ENCODE measurements around the gene ARID3A.

ARID3A gene

DNA sequence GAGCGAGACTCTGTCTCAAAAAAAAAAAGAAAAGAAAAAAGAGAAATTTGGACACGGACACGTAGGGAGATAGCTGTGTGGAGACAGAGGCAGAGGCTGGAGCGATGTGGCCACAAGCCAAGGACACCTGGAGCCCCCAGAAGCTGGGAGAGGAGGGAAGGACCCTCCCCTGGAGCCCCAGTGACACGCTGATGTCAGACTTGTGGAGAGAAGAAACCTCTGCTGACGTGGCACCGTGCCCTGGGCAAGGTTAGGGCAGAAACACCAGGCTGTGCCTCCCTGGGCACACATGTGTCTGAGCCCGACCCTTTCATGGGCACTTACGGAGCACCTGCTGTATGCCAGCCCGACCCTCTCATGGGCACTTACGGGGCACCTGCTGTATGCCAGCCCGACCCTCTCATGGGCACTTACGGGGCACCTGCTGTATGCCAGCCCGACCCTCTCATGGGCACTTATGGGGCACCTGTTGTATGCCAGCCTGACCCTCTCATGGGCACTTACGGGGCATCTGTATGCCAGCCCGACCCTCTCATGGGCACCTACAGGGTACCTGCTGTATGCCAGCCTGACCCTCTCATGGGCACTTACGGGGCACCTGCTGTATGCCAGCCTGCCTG lies 17.8 kb downstream of the ARID3A start:
- FAIRE-seq, result no peak

DNA sequence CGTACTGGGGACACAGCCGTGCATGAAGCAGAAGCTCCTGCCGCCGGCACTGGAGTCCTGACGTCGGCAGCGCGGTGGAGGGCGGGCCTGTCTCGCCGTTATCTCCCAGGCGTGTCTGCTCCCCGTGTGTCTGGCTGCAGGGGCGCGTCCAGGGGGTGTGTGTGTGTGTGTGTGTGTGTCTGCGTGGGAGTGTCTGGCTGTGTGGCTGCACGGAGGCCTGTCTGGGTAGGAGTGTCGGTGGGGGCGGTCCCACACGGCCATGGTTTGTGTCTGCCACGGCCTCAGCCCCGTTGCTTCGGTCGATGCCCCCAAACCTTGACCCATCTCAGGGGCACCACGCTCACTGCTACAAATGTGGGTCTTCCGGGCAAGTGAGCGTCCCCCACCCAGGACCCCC lies 18.3 kb downstream of the ARID3A start:
- FAIRE-seq, result no peak
- DNase-seq (ENCODE audit: insufficient read length, low spot score), result no peak

More for the DNA sequence above, 17.8 kb downstream of the ARID3A start:
- DNase-seq (ENCODE audit: insufficient read length, low spot score), result no peak

DNA sequence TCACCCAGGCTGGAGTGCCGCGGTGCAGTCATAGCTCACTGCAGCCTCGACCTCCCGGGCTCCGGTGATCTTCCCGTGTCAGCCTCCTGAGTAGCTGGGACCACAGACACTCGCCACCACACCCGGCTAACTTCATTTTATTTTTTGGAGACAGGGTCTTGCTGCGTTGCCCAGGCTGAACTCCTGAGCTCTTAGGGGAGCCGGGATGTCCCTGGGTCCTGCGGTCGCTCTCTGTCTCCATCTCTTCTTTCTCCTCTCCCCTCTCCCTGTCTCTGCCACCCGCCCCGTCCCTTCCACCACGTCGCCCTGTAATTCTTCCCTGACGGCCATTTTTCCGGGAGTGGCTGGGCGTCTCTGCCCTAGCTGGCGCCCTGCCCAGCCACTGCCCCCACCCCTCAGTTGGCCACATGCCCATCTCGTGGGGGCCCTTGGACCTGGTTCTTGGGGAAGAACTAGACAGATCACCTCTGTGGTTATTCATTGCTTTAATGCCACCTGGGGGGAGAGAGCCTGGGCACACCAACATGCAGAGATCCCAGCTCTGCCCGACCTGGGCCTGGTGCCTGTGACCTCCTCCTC lies 18.9 kb downstream of the ARID3A start:
- DNase-seq (ENCODE audit: insufficient read length, low spot score) (no peak), FAIRE-seq (no peak)

- no peak for DNase-seq (ENCODE audit: insufficient read length, low spot score)
- FAIRE-seq, result no peak
These were observed 19.8 kb downstream of the ARID3A start for GRCh38 chr19:945401-946252.

DNA sequence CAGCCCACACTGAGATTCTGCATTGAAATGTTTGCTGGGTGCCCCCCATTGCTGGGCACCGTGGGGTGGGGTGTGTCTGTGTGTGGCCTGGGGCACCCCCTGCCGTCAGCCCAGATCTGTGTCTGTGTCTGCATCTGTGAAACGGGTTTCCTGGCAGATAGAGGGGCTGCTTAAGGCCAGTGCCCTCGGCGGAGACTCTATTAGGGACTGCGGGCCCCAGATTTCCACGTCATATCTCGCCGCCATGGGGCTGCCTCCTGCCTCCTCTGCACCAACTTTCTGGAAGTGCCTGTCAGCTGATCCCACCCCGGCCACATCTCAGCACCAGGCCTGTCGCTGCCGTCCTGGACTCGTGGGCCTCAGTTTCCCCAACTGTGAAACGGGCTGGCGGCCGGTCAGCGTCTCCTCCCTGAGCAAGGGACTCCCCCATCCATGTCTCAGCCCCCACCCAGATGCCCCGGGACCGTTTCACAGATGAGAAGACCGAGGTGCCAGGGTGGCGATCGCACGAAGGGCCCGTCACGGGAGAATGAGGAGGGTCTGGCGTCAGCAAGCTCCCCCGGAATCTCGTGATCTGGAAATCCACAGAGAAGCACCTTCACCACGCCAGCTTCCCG lies 21.4 kb downstream of the ARID3A start:
- FAIRE-seq (no peak), DNase-seq (ENCODE audit: insufficient read length, low spot score) (no peak)

DNA sequence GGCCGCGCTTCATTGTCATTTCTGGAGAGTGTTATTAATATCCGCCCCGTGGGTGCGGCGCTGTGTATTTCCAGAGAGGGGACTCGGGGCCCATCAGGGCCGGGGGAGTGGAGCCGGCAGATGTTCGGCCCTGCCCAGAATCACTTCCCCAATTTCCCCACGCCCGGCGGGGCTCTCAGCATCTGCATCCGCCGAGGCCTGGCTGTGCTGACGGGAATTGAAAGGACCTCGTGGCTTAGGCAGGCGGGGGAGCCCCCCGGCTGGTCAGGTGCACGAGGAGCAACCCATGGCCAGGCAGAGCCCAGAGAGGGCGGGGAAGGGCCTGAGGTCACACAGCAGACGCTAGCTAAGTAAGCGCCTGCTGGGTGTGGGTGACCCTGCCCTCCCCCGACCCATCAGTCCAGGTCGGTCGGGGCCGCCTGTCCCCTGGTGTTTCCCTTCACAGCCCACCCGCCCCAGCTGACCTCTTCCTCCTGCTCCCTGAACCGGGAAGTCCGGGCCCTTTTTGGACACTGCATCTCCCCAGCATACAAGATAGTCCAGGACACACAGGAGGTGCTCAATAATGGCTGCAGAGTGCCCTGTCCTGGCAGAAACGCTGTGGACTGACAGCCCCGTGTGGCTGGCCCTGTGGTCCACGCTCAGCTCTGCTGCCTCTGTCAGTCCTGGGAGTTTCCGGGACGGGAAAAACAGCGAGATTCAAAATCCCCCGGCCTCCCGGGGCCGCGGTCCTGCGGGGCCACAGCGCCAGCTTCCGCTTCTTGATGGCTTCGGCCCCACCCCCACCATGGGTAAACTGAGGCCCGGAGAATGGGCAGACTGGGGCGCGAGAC lies 22.1 kb downstream of the ARID3A start:
- DNase-seq (ENCODE audit: insufficient read length, low spot score) (no peak), FAIRE-seq (no peak)

DNA sequence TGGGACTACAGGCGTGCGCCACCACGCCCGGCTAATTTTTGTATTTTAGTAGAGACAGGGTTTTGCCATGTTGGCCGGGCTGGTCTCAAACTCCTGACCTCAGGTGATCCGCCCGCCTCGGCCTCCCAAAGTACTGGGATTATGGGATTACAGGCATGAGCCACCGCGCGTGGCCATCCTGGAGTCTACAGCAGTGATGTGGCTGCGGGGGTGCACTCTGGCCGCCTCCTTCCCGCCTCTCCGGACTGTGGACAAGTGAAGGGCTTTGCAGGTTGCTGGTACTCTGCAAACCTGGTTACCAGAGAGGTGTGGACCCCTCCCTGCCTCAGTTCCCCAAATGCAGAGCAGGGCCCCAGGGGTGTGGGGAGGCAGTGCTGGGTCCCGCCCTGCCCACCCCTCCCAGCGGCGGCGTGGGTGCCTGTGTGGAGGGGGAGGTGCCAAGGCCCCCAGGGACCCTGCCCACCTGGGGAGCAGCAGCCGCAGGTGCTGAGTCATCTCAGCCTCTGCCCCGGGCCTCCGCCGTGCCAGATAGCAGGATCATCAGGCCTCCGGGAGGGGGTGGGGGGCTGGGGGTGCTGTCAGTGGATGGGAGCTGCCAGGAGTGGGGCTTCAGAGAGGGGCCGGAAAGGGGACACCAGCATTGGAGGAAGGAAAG lies 23.1 kb downstream of the ARID3A start:
- DNase-seq (ENCODE audit: insufficient read length, low spot score) (no peak), FAIRE-seq (no peak)

DNA sequence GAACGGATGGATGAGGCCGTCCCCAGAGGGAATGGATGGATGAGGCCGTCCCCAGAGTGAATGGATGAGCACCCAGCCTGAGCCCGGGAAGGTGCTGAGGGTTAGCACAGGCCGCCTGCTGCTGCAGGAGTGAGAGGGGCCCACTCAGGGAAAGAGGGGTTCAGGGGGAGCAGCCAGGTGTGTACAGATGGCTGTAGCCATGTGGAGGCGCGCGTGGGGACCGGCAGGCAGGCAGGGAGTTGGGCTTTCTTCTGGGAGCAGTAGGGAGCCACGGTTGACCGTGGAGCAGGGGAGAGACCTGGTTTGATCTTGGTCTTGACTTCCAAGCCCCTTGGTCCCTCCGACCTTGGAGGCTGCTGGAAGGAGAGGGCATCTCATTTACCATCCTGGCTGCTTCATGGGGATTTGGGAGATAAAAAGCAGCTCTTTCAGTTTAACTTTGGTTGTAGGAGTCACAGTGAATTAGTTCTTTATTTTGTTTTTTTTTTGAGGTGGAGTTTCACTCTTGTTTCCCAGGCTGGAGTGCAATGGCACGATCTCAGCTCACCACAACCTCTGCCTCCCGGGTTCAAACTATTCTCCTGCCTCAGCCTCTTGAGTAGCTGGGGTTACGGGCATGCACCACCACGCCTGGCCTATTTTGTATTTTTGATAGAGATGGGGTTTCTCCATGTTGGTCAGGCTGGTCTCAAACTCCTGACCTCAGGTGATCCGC lies 24.7 kb downstream of the ARID3A start:
- DNase-seq (ENCODE audit: insufficient read length, low spot score) (no peak), FAIRE-seq (no peak)

GRCh38 chr19:952049-952679 lies 26.3 kb downstream of the ARID3A start:
- no peak for FAIRE-seq

DNA sequence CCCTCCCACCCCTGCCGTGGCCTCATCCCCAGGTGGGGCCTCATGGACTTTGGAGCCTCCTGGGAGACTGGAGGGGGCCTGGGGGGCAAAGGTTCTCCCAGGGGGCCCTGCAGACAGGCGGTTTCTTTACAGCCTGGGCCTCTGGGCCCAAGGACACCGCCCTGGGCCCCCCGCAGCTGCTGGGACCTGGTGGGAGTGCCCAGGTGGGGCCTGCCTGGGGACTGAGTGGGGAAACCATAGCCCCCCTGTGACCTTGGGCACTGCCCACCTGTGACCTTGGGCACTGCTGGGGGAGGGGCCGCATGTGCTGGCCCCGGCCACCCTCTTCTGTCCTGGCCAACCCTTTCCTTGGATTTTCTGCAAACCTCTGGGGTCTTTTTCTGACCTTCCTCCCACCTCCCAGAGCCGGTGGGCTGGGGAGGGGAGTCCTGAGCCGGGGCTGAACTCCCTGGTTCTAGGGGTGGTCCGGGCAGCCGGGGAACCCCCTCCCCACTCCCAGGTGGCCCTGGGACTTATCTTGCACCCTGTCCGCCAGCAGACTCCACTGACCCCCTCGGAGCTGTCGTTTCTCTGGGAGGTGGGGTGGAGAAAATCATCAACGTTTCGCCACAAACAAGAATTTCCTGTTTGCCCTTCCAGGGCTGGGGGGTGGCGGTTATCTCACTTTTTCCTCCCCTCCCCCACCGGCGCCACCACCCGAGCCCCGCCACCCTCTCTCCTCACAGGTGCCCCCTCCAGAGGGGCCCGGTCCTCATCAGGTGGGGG lies 27.0 kb downstream of the ARID3A start:
- no peak for DNase-seq (ENCODE audit: insufficient read length, low spot score)
- no peak for FAIRE-seq

More at GRCh38 chr19:952049-952679, 26.3 kb downstream of the ARID3A start:
- DNase-seq (ENCODE audit: insufficient read length, low spot score), result no peak

GRCh38 chr19:953445-954271 lies 27.8 kb downstream of the ARID3A start:
- no peak for FAIRE-seq
- DNase-seq (ENCODE audit: insufficient read length, low spot score), result no peak

- DNase-seq (ENCODE audit: insufficient read length, low spot score) (no peak), FAIRE-seq (no peak)
These were observed 28.4 kb downstream of the ARID3A start for GRCh38 chr19:954272-954671.

DNA sequence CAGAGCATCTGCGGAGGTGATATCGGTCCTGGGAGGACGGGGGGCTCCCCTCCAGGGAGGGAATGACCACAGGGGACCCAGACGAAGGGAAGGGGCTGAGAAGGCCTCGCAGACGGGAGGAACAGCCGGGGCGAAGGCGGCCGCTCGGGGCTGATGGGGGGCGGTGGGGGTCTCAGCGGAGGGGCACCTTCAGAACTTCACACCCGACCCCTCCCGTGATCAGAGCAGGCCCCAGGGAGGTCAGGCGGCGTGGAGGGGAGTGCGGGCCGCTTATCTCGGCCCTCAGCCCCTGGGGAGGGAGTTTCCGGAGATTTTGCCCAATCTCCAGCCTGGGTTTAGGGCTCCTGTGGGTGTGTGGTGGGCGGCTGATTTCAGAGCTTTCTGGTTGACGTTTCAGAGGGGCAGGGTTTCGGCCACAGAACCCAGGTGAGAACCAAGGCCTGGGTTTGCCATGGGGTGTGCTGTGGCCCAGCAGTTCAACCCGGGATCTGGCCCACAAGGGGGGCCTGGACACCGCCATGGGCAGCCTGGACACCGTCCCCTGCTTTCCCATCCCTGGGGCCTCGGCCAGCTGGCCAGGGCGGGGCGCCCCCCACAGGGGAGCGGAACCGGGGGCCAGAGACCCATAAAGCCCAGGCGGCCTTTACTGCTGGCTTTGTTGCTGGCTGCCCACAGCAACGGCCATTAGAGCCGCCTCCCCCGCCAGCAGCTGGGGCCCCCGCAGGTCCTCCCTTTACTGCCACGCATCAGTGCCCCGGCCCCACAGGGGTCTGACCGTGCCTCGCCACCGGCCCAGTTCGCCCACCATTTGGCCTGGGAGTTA lies 29.0 kb downstream of the ARID3A start:
- FAIRE-seq (no peak), DNase-seq (ENCODE audit: insufficient read length, low spot score) (no peak)

GRCh38 chr19:955803-956765 lies 30.2 kb downstream of the ARID3A start:
- no peak for FAIRE-seq

DNA sequence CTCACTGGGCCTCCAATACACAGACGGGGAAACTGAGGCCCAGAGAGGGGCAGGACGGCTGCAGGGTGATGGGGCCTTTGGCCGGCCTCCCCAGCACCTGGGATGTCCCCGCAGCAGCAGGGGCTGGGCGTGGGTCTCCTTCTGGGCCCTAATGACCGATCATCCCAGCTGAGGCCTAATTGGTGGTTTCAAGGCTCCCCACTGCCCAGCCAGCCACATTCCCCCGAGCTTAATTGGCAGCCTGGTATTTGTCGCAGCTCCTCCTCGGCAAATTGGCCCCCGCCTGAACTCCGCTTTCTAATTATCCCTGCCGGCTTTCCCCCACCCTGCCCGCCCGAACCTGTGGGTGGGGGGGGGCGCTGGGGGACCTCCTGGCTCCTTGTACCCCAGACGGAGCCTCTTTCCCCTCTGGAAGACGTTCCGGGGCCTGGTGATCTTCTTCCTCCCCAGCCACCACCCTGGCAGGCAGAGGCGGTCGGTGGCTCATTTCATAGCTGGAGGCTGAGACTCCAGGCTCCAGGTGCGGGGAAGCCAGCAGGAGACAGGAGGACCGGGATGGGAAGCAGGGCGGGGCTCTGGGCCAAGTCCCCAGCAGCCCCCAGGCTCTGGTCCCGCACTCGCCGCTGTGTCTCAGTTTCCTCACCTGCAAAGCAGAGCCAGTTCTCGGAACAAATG lies 31.1 kb downstream of the ARID3A start:
- DNase-seq (ENCODE audit: insufficient read length, low spot score) (no peak), FAIRE-seq (no peak)

More at GRCh38 chr19:955803-956765, 30.2 kb downstream of the ARID3A start:
- no peak for DNase-seq (ENCODE audit: insufficient read length, low spot score)
